ENCODE results near the gene AGPAT1. TPM values are rescaled to one million over a fixed set of nuclear protein-coding genes. Genes with fewer than 3 reads are reported as not detected.
A peak's percentile ranks its signal among the peaks of the same experiment; 100 is the strongest.

Gene AGPAT1
- total and polyA plus RNA-seq, 2 of the 8 experiments (the other 6 are each of a cell fraction or from before 2014, with no cell fraction given): 96.0 to 222 TPM

GRCh38 chr6:32196682-32197616 is 21.1 kb upstream of the AGPAT1 start (continued):
- 0 out of 4 replicates have a peak, but pooled peaks of 1 of the 3 experiments have one; percentile 2 for TF ChIP-seq CTCF (IDR thresholded peaks at IDR 0.05; ENCODE audit: control extremely low read depth in 1 of 3, insufficient read depth in 1 of 3, low read depth in 1 of 3, low read length in 3 of 3)
- TF ChIP-seq POLR2A (IDR thresholded peaks at IDR 0.05; ENCODE audit: control extremely low read depth in 1 of 2, low read depth in 2 of 2, low read length in 2 of 2): no peak
- TF ChIP-seq CBX5 (IDR thresholded peaks at IDR 0.05; ENCODE audit: low read depth, low read length): no peak
- TF ChIP-seq RBBP5 (IDR thresholded peaks at IDR 0.05; ENCODE audit: borderline replicate concordance, low read depth, low read length): no peak
- 0 out of 2 replicates have a peak, but pooled peaks have one; percentile 7 for TF ChIP-seq GTF2F1 (IDR thresholded peaks at IDR 0.05; ENCODE audit: borderline replicate concordance, low read depth, low read length)
- TF ChIP-seq JUND (IDR thresholded peaks at IDR 0.05; ENCODE audit: low read length): no peak
- no peak for TF ChIP-seq BACH1 (IDR thresholded peaks at IDR 0.05; ENCODE audit: low read length)
- no peak for TF ChIP-seq SUZ12 (IDR thresholded peaks at IDR 0.05; ENCODE audit: low read length)
- TF ChIP-seq POLR2AphosphoS5 (IDR thresholded peaks at IDR 0.05; ENCODE audit: low read depth, low read length): peak; percentile 41; the same call in 1 of the 2 replicates
- TF ChIP-seq TAF1 (IDR thresholded peaks at IDR 0.05; ENCODE audit: low read depth, low read length): 0 out of 2 replicates have a peak, but pooled peaks have one; percentile 31
- no peak for TF ChIP-seq CTBP2 (IDR thresholded peaks at IDR 0.05; ENCODE audit: borderline replicate concordance, insufficient read depth, insufficient read length, low read length)
- TF ChIP-seq RXRA (IDR thresholded peaks at IDR 0.05; ENCODE audit: insufficient read depth, low read depth, low read length): no peak
- no peak for TF ChIP-seq CHD1 (IDR thresholded peaks at IDR 0.05; ENCODE audit: low read depth, low read length)
- TF ChIP-seq SRF (IDR thresholded peaks at IDR 0.05; ENCODE audit: low read depth, low read length): no peak
